HG03354 (cell line): ENCODE data around the gene OR5K4.

Source experiments
- ATAC-seq: cut with Tn5 transposase; IDR thresholded peaks from one replicate; pipeline ENCODE4 v1.9.1; 2021; ENCODE audit warnings: mild to moderate bottlenecking; ENCODE audit not compliant: unreplicated experiment, poor library complexity, severe bottlenecking

The OR5K4 gene, protein sequence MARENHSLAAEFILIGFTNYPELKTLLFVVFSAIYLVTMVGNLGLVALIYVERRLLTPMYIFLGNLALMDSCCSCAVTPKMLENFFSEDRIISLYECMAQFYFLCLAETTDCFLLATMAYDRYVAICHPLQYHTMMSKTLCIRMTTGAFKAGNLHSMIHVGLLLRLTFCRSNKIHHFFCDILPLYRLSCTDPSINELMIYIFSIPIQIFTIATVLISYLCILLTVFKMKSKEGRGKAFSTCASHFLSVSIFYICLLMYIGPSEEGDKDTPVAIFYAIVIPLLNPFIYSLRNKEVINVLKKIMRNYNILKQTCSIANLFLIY

DNA sequence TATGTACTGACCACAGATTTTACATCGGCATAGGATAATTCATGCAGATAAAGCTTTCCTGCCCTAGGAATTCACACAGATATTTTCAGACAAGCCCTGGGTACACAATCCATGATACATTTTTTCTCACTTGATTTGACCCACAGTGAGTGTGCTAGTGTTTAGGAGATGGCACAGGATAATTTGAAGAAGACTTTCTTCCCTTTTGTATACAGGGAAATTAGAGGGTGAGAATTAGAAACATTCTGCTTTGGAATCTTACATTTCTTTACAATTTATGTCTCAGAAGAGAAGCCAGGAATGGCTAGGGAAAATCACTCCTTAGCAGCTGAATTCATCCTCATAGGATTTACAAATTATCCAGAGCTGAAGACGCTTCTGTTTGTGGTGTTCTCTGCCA lies at the start of gene OR5K4:
Gene OR5K4, plus strand, starts transcription at position 301 of the 400 bp plus-strand sequence. Its CDS starts 0 bp downstream, at position 301.
- no peak for ATAC-seq

DNA sequence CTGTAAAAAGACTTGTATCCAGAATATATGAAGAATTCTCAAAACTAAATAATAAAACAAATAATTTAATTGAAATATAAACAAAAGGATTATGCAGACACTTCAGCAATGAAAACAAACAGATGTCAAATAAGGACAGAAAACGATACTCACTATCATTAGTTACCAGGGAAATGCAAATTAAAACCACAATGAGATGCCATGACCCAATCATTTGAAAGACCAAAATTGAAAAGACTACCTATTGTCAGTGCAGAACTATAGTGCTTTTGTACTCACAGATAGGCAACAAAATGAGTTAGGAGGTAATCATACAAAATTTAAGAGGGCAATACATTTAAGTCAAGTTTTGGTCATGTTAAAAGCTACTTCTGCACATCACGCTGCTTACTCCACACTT lies 31.6 kb upstream of the OR5K4 start:
- ATAC-seq: peak; percentile 73

DNA sequence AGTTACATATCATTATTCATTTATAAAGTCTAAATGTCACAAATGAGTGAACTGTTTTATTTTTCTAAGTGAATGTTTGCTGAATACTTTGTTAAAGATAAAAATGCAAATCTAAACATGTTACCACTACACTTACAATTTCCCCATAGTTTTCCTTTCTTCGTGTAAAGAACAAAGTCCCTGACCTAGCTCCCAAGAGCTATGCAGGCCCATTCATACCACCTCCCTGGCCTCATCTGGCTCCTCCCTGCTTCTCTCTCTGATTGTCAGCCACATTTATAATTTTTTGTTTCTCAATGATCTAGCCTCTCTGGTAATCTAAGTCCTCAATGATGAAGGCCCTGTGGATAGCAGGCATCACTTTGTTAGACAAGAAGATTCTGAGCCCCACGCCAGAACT lies 31.0 kb upstream of the OR5K4 start:
- ATAC-seq: no peak

DNA sequence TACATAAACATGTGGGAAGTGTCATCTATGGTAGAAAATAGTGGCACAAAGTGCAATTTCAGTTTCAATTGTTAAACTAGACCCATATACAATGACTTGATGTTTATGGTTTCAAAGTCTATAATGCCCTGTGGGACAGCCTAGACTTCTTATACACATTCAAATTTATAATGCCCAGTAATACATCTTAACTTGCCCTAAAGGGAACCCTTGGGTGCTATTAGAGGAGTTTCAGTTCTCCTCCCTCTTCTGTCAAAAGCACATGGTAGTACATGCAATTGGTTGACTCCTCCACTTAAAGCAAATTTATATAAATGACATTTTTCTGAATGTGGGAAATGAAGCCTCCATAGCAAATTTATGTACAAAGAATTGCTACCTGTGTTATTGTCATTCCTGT lies 30.2 kb upstream of the OR5K4 start:
- ATAC-seq: no peak

DNA sequence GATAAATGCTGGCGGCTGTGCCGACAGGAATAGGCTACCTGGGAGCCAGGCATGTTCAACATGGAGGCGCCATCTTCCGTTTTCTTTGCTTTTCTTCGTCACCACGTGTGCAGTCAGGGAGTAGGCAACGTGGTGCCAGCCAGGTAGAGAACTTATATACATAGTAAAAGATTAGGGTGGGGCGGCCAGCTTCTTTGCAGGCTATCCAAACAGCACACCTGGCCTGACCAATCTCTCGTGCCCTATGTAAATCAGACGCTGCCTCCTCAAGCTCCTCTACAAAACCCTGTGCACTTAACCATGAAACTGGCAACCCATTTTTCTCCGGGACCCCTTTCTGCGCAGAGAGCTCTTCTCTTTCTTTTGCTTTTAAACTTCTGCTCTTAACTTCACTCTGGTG lies 28.6 kb upstream of the OR5K4 start:
- ATAC-seq: no peak

DNA sequence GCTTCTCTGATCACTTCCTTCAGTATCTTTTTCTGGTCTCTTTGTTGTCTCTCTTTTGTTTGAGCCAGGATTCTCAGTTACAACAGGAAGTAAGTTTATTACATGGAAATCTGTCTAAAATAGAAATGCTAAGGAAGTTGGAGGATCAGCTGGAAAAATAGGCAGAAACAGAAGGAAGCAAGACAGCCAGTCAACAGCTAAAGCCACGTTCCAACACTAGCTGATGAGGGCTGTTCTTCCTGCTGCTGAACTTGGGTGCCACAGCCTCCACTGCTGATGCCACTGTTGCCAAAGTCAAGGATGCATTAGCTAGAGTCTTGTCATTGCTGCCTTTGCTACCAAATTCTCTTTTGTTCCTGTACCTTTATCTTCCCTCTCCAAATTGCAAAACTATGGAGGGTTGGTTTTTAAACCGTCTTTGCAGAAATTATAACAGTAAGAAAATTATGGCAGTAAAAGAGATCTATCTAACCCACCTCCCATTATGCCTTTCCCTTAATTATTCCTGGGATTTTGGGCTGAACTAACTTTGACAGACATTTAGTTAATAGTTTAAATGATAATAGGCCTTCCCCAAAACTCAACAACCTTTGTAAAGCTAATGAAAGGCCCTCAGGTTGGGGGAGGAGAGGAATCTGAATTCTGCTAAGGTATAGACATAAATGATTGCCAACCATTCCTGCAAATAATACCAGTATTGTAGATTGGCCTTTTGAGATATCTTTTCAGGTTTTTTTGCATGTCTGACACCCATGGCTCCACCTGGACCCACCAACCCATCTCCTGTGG lies 27.4 kb upstream of the OR5K4 start:
- ATAC-seq: no peak

DNA sequence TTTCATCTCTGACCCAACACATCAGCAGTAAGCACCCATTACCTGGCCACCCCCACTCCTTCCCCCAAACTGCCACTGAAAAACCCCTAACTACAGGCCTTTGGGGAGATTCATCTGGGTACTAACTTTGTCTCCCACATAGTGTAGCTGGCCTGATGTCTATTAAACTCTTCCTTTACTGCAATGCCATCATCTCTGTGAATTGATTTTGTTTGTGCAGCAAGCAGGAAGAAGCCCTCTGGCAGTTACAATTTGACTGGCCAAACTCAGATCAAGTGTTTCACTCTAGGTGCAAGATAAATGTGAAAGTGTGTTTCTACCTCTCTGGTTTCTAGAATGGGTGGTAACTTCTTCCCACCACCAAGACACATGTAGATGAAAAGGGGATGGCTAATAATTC lies 26.7 kb upstream of the OR5K4 start:
- peak; percentile 45 for ATAC-seq

DNA sequence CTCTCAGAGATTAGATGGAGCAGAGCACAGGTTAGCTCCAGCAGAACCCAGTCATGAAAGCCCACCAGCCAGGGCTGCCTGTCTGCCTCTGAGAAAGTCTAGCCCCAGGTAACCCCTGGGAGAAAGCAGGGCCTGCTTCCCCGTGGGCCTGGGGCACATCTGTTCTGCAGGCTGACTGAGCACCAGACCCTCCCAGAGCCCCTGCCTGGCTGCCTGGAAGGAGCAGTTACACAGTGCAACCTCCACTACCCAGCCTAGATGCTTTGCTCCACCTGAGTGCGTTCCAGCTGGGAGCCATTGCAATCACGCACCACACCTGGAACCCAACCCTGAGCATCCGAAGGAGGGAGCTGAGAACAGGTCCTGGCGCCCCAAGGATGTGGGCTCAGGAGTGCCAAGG lies 24.7 kb upstream of the OR5K4 start:
- ATAC-seq: peak; percentile 3

DNA sequence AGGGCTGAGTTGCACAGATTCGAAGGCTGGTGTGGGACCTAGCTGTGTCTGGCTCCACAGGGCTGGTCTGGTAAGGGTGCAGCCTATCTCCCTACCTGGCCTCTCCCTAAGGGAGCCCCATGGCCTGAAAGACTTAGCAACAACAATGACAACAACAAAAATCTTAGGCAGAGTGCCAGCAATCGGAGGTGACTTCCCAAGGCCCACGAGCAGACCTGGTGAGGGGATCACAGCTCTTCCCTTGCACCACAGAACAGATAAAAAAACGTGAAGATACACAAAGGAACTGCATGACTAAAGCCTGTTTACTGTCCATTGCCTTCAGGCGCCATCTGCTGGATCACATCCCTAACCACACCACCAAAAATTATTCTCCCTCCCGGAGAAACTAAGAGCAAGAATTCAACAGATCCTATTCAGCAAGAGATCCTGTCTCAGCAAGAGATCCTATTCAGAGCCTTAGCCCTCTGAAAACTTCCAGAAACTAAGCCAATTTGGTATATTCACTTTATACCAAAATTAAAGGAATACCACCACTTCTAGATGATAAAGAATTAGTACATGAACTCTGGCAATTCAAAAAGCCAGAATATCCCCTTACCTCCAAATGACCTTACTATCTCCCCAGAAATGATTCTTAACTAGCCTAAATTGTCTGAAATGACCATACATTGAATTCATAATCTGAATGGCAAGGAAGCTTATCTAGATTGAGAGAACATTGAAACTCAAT lies 24.1 kb upstream of the OR5K4 start:
- peak; percentile 75 for ATAC-seq

DNA sequence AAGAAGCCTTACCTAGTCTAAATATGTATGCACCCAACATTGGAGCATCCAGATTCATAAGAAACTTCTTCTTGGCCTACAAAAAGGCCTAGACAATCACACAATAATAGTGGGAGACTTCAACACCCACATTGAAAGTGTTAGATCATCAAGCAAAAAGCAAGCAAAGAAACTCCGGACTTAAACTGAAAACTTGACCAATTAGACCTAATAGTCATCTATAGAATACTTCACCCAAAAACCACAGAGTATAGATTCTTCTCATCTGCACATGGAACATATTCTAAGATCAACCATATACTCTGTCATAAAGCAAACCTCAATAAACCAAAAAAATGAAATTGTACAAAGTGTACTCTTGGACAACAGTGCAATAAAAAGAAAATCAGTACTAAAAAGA lies 22.3 kb upstream of the OR5K4 start:
- ATAC-seq: no peak

DNA sequence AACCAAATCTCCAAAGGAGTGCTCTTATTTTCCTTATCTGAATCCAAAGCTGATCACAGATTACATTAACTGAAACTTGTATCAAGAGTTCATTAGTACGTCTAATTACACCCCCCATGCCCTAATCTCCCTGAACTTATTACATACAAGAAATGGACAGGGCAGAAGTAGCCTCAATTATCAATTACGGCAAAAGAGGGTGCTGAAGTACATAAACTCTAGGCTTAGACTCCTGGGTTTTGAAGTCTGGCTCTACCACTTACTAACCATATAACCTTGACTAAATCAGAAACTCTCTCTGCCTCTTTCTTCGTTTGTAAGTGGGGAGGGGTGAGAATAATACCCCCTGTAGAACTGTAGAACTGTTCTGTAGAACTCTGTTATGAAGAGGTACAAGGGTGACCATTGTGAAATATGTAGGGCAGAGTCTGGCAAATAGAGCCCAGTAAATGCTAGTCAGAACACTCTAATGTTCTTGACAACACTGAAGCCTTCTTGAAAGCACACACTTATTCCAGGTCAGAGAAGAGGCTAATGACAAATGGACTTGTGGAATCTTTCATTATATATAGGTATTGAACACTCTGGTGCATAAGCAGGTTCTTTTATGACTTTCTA lies 19.6 kb upstream of the OR5K4 start:
- peak; percentile 64 for ATAC-seq

DNA sequence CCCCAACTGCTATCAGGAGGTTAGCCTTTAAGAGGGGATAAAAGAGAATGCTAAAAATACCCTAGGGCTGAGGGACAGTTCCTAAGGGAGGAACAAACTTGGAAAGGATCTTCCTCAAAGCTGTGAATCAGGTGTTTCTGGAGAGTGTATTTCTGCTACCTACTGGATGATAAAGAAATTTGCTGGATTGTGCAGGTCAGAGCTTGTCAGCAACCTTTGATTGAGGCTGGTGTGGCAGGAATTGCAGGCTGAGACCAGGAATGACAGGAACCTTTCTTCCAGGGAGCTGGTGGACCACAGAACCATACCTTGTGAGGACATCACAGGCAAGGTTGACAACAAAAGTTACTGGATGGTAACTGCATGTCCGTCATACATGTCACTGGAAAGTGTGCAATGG lies 14.6 kb upstream of the OR5K4 start:
- no peak for ATAC-seq

DNA sequence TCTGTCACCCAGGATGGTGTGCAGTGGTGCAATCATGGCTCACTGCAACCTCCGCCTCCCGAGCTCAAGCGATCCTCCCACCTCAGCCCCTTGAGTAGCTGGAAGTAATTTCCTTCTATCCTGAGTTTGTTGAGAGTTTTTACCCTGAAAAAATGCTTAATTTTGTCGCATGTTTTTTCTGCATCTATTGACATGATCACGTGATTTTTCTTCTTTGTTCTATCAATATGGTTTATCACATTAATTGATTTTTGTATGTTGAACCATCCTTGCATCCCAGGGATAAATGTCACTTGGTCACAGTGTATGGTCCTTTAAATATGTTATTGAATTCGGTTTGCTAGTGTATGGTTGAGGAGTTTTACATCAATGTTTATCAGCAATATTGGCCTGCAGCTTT lies 11.9 kb upstream of the OR5K4 start:
- no peak for ATAC-seq

DNA sequence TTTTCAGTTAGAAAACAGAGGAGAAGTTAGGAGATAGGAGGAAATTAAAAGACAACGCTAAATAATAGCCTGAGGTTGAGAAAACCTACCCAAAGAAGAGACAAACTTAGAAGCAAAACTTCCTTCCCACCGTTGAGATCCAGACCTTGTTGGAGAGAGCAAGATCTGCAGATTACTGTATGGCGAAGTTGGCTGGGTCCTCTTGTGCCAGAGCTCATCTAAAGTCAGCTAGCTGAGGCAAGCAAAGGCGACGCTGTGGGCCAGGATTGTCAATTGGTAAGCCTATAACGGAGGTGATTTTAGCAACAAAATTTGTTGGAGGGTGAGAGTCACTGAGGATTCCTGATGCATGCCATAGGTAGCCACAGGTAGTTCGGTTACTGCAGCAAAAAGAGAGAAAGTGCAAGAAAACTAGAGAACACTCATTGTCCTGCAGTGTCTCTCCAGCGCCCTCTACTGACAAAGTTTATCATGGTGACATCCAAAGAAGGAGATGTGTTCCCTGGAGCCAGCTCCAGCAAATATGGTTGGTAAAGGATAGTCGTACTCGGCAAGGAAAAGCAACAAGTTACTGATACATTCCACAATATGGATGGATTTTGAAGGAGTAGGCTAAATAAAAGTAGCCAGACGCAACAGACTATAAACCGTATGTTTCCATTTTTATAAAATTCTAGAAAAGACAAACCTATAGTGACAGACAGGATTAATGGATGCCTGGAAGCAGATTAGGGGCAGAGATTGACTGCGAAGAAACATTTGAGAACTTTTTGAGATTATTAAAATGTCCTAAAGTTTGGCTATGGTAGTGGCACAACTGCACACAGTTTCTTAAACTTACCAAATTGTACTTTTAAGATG lies 9.8 kb upstream of the OR5K4 start:
- peak; percentile 83 for ATAC-seq

DNA sequence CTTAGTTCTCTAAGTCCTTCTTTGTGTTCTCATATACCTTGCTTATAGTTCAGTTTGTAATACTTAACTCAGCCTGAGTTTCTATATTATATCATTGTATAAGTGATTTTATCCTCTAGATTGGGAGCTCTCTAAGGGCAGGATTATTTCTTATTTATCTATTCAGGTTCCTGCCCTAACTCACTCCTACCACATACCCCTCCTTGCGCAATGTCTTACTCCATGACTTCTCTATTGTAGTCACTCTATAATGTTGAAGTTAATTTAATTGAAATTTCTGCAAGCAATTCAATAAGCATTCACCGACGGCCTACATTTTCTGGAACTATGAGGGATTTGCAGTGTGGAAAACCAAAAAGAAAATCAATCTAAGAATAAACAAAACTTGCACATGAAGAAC lies 3.6 kb upstream of the OR5K4 start:
- no peak for ATAC-seq

DNA sequence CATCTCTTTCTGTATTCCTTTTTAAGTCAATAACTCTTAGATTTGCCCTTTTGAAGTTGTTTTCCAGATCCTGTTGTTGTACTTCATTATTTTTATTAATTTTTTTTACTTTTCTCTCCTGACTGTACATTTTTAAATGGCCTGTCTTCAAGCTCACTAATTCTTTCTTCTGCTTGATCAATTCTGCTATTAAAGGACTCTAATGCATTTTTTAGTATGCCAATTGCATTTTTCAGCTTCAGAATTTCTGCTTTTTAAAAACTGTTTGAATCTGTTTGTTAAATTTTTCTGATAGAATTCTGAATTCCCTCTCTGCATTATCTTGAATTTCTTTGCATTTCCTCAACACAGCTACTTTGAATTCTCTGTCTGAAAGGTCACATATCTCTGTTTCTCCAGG lies 5.6 kb downstream of the OR5K4 start:
- ATAC-seq: no peak

DNA sequence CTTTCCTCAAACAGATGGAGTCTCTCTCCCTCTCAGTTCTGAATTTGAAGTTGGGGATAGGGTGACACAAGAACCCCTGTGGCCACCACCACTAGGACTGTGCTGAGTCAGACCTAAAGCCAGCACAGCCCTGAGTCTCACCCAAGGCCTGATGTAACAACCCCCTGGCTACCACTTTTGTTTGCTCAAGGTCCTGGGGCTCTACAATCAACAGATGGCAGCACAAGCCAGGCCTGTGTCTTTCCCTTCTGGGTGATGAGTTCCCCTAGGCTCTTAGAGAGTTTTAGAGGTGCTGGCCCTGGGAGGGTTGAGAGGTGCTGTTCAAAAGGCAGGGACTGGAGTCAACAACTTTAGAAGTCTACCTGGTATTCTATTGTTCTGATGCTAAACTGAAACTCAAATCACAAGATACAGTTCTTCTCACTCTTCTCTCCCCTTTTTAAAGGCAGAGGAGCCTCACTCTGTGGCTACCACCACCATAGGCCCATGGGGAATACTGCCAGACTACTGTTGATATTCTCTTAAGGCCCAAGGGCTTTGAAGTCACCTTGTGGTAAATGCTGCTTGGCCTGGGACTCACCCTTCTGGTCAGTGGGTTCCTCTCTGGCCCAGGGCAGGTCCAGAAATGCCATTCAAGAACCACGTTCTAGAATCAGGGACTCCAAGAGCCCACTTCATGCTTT lies 6.5 kb downstream of the OR5K4 start:
- ATAC-seq: peak; percentile 76

DNA sequence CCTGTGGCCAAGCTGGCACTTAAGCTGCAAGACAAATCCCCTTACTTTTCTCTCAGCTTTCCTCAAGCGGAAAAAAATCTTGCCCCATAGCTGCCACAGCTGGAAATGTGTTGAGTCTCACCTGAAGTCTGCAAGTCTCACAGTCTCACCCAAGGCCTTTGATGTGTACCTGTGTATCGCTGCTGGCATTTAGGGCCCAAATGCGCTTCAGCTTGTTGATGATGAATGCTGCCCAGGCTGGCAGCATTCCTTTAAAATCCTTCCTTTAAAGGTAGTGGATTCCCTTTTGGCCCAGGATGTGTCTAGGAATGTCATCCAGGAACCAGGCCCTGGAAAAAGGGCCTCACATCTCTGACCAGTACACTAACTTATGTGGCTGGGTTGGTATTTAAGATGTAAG lies 7.0 kb downstream of the OR5K4 start:
- ATAC-seq: no peak

DNA sequence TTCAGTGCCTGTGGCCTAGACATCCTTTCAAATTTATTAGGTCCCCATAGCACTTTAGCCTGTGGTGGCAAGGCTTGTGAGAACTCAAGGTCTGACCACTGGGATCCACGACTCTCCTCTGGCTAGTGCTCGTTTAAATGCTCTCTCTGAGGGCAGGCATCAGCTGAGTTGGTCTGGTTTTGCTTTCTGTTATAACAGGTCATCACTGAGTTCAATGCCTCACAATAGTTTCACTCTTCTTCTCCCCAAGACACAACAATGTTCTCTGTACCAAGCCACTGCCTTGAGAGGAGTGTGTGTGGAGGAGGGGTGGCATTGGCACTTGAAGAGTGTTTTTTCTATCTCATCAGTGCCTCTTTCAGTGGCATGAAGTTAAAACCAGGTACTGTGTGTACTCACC lies 7.6 kb downstream of the OR5K4 start:
- no peak for ATAC-seq
